AG04449 (cell line): Measurements from ENCODE around the gene MGP.

Experiments
- CTCF ChIA-PET: fragments of 350-600 bp; formaldehyde crosslinking; extraction: SDS; loops from one replicate; lab custom pipeline; 2021; ENCODE audit warnings: antibody characterized with exemption; lab: Yijun Ruan, JAX
- POLR2A ChIA-PET: fragments of 400-600, 350-600 bp; formaldehyde crosslinking; extraction: SDS; loops from one replicate; lab custom pipeline; 2020; ENCODE audit warnings: antibody characterized with exemption, inconsistent platforms; lab: Yijun Ruan, JAX
- DNase-seq: peaks from one replicate; pipeline ENCODE4 v3.0.0-alpha.2; 2010; ENCODE audit warnings: low read depth, low spot score
- H3K4me3 ChIP-seq: 2 replicates; pipeline ENCODE4 v1.5.1; 2011; ENCODE audit warnings: low read depth, mild to moderate bottlenecking, control low read depth, low read length
- CTCF ChIP-seq: IDR thresholded peaks from one replicate; pipeline ENCODE4 v1.5.1; 2011; ENCODE audit warnings: mild to moderate bottlenecking, moderate library complexity, low read length, control low read depth, inconsistent platforms; ENCODE audit not compliant: insufficient read depth; ENCODE audit errors: missing control alignments

The MGP gene

GRCh38 chr12:14906114-14906513, 20.5 kb upstream of the MGP start:
- DNase-seq: no peak
- ChIA-PET CTCF (no interaction called here), POLR2A (no interaction called here)
- no peak for TF ChIP-seq CTCF
- H3K4me3 ChIP-seq: no peak overlapping the region

GRCh38 chr12:14905269-14906004, 19.8 kb upstream of the MGP start:
- POLR2A ChIA-PET: no interaction called here
- TF ChIP-seq CTCF: no peak
- DNase-seq: no peak
- H3K4me3 ChIP-seq: no peak overlapping the region
- CTCF ChIA-PET: no interaction called here

GRCh38 chr12:14904854-14905253, 19.2 kb upstream of the MGP start:
- no peak for DNase-seq
- POLR2A ChIA-PET: no interaction called here
- CTCF ChIA-PET: no interaction called here
- no peak overlapping the region for H3K4me3 ChIP-seq
- no peak for TF ChIP-seq CTCF

GRCh38 chr12:14903386-14904098, 17.9 kb upstream of the MGP start:
- POLR2A ChIA-PET: no interaction called here
- no peak for DNase-seq
- CTCF ChIA-PET: no interaction called here
- TF ChIP-seq CTCF: no peak
- no peak overlapping the region for H3K4me3 ChIP-seq

GRCh38 chr12:14902465-14902864, 16.8 kb upstream of the MGP start:
- no peak for TF ChIP-seq CTCF
- DNase-seq: no peak
- ChIA-PET POLR2A (no interaction called here), CTCF (no interaction called here)
- H3K4me3 ChIP-seq: no peak overlapping the region

GRCh38 chr12:14901228-14901562, 15.5 kb upstream of the MGP start:
- CTCF ChIA-PET: no interaction called here
- no peak for TF ChIP-seq CTCF
- POLR2A ChIA-PET: no interaction called here
- H3K4me3 ChIP-seq: no peak overlapping the region
- no peak for DNase-seq
